ENCODE data around the gene ZNF185. TPM values are rescaled to one million over a fixed set of nuclear protein-coding genes. Genes with fewer than 3 reads are reported as not detected.
"Not testable (repeated sequence)": the region's sequence is repeated elsewhere in the genome, so short reads cannot be mapped to it uniquely, and the experiment has no call there.

The ZNF185 gene
- total RNA-seq, 3 donors from 2014 or later = 0.53 to 0.68 (median 0.61) TPM

GRCh38 chrX:152901816-152902501 lies 4.1 kb downstream of the ZNF185 start:
- H3K27me3 Mint-ChIP-seq (ENCODE audit: low read depth) = peaks cover 10% of the 10 kb centered on the region
- H3K4me3 Mint-ChIP-seq = no peak overlapping the region
- DNase-seq (no peak), ATAC-seq (no peak)
- H3K9me3 Mint-ChIP-seq = no peaks in the 10 kb centered on the region
- H3K36me3 Mint-ChIP-seq (ENCODE audit: insufficient read depth) = no peaks in the 10 kb centered on the region
- H3K4me1 Mint-ChIP-seq (ENCODE audit: low read depth) = no peaks in the 10 kb centered on the region

GRCh38 chrX:152902502-152902820 lies 4.6 kb downstream of the ZNF185 start:
- ATAC-seq = no peak

GRCh38 chrX:152903589-152903988 lies 5.7 kb downstream of the ZNF185 start:
- H3K27me3 Mint-ChIP-seq (ENCODE audit: low read depth) = peaks cover 10% of the 10 kb centered on the region
- ATAC-seq (no peak), DNase-seq (no peak)
- no peaks in the 10 kb centered on the region for H3K36me3 Mint-ChIP-seq (ENCODE audit: insufficient read depth)
- no peak overlapping the region for H3K4me3 Mint-ChIP-seq
- H3K4me1 Mint-ChIP-seq (ENCODE audit: low read depth) = no peaks in the 10 kb centered on the region
- no peaks in the 10 kb centered on the region for H3K9me3 Mint-ChIP-seq

More at GRCh38 chrX:152902502-152902820, 4.6 kb downstream of the ZNF185 start:
- Mint-ChIP-seq H3K9me3 (no peaks in the 10 kb centered on the region), H3K4me1 (ENCODE audit: low read depth) (no peaks in the 10 kb centered on the region), H3K27me3 (ENCODE audit: low read depth) (peaks cover 10% of the 10 kb centered on the region), H3K36me3 (ENCODE audit: insufficient read depth) (no peaks in the 10 kb centered on the region), H3K4me3 (no peak overlapping the region)
- DNase-seq = no peak

GRCh38 chrX:152904151-152905080 lies 6.5 kb downstream of the ZNF185 start:
- Mint-ChIP-seq H3K27me3 (ENCODE audit: low read depth) (peaks cover 5% of the 10 kb centered on the region), H3K36me3 (ENCODE audit: insufficient read depth) (no peaks in the 10 kb centered on the region), H3K4me1 (ENCODE audit: low read depth) (no peaks in the 10 kb centered on the region), H3K9me3 (no peaks in the 10 kb centered on the region), H3K4me3 (no peak overlapping the region)
- ATAC-seq (peak in 1 of 2 donors; percentile 47), DNase-seq (peak; percentile 27)

- Mint-ChIP-seq H3K4me3 (no peak overlapping the region), H3K9me3 (no peaks in the 10 kb centered on the region), H3K4me1 (ENCODE audit: low read depth) (no peaks in the 10 kb centered on the region), H3K27me3 (ENCODE audit: low read depth) (peaks cover 2% of the 10 kb centered on the region), H3K36me3 (ENCODE audit: insufficient read depth) (no peaks in the 10 kb centered on the region)
- DNase-seq (no peak), ATAC-seq (no peak)
Measured at GRCh38 chrX:152905081-152905420, 7.2 kb downstream of the ZNF185 start.

GRCh38 chrX:152907084-152907651 lies 9.3 kb downstream of the ZNF185 start:
- H3K27me3 Mint-ChIP-seq (ENCODE audit: low read depth) = no peaks in the 10 kb centered on the region
- no peak for DNase-seq
- no peaks in the 10 kb centered on the region for H3K36me3 Mint-ChIP-seq (ENCODE audit: insufficient read depth)
- no peaks in the 10 kb centered on the region for H3K4me1 Mint-ChIP-seq (ENCODE audit: low read depth)
- H3K4me3 Mint-ChIP-seq = no peak overlapping the region
- peak in 1 of 2 donors; percentile 18 for ATAC-seq
- no peaks in the 10 kb centered on the region for H3K9me3 Mint-ChIP-seq

GRCh38 chrX:152908486-152908885 lies 10.6 kb downstream of the ZNF185 start:
- no peak for ATAC-seq
- no peaks in the 10 kb centered on the region for H3K4me1 Mint-ChIP-seq (ENCODE audit: low read depth)
- no peak for DNase-seq
- H3K4me3 Mint-ChIP-seq = no peak overlapping the region
- no peaks in the 10 kb centered on the region for H3K27me3 Mint-ChIP-seq (ENCODE audit: low read depth)
- H3K36me3 Mint-ChIP-seq (ENCODE audit: insufficient read depth) = no peaks in the 10 kb centered on the region
- no peaks in the 10 kb centered on the region for H3K9me3 Mint-ChIP-seq

GRCh38 chrX:152910018-152910417 lies 12.2 kb downstream of the ZNF185 start:
- ATAC-seq; H3K4me3 Mint-ChIP-seq; H3K4me1 Mint-ChIP-seq (ENCODE audit: low read depth); H3K27me3 Mint-ChIP-seq (ENCODE audit: low read depth); H3K36me3 Mint-ChIP-seq (ENCODE audit: insufficient read depth); H3K9me3 Mint-ChIP-seq; DNase-seq: not testable (repeated sequence)

GRCh38 chrX:152912106-152912505 lies 14.2 kb downstream of the ZNF185 start:
- Mint-ChIP-seq H3K27me3 (ENCODE audit: low read depth) (no peaks in the 10 kb centered on the region), H3K4me1 (ENCODE audit: low read depth) (no peaks in the 10 kb centered on the region), H3K4me3 (no peak overlapping the region), H3K36me3 (ENCODE audit: insufficient read depth) (no peaks in the 10 kb centered on the region), H3K9me3 (no peaks in the 10 kb centered on the region)
- ATAC-seq (no peak), DNase-seq (no peak)

GRCh38 chrX:152912641-152913040 lies 14.8 kb downstream of the ZNF185 start:
- DNase-seq (no peak), ATAC-seq (no peak)
- H3K27me3 Mint-ChIP-seq (ENCODE audit: low read depth) = no peaks in the 10 kb centered on the region
- H3K9me3 Mint-ChIP-seq = no peaks in the 10 kb centered on the region
- no peaks in the 10 kb centered on the region for H3K36me3 Mint-ChIP-seq (ENCODE audit: insufficient read depth)
- no peaks in the 10 kb centered on the region for H3K4me1 Mint-ChIP-seq (ENCODE audit: low read depth)
- H3K4me3 Mint-ChIP-seq = no peak overlapping the region

- no peak for DNase-seq
- Mint-ChIP-seq H3K36me3 (ENCODE audit: insufficient read depth) (no peaks in the 10 kb centered on the region), H3K4me1 (ENCODE audit: low read depth) (no peaks in the 10 kb centered on the region), H3K4me3 (no peak overlapping the region), H3K9me3 (no peaks in the 10 kb centered on the region), H3K27me3 (ENCODE audit: low read depth) (no peaks in the 10 kb centered on the region)
- no peak for ATAC-seq
Measured at GRCh38 chrX:152913346-152913745, 15.5 kb downstream of the ZNF185 start.

GRCh38 chrX:152913910-152914309 lies 16.0 kb downstream of the ZNF185 start:
- Mint-ChIP-seq H3K36me3 (ENCODE audit: insufficient read depth) (no peaks in the 10 kb centered on the region), H3K27me3 (ENCODE audit: low read depth) (no peaks in the 10 kb centered on the region), H3K9me3 (no peaks in the 10 kb centered on the region), H3K4me3 (no peak overlapping the region), H3K4me1 (ENCODE audit: low read depth) (no peaks in the 10 kb centered on the region)
- DNase-seq (no peak), ATAC-seq (no peak)

GRCh38 chrX:152915541-152916241 lies 17.8 kb downstream of the ZNF185 start:
- ATAC-seq = no peak
- Mint-ChIP-seq H3K36me3 (ENCODE audit: insufficient read depth) (no peaks in the 10 kb centered on the region), H3K9me3 (no peaks in the 10 kb centered on the region), H3K4me1 (ENCODE audit: low read depth) (no peaks in the 10 kb centered on the region), H3K27me3 (ENCODE audit: low read depth) (no peaks in the 10 kb centered on the region), H3K4me3 (no peak overlapping the region)
- DNase-seq = no peak
